Measurements from ENCODE around the gene PHLDB2.

Gene PHLDB2

GRCh38 chr3:111989061-111989678 lies 130.1 kb downstream of the PHLDB2 start:
- DNase-seq (ENCODE audit: low spot score) = peak; percentile 54
- FAIRE-seq = peak; percentile 89

- DNase-seq (ENCODE audit: low spot score) (no peak), FAIRE-seq (no peak)
Observed at GRCh38 chr3:111993038-111993437, 134.0 kb downstream of the PHLDB2 start.

- FAIRE-seq (no peak), DNase-seq (ENCODE audit: low spot score) (no peak)
Observed at GRCh38 chr3:111998636-111999483, 139.8 kb downstream of the PHLDB2 start, which contains the start of gene TAGLN3. TAGLN3 (plus strand) TSS chr3:111998922; CDS start chr3:111999423, 501 bp downstream.

GRCh38 chr3:111999484-112000324 lies 140.6 kb downstream of the PHLDB2 start:
- DNase-seq (ENCODE audit: low spot score) (no peak), FAIRE-seq (no peak)

GRCh38 chr3:112000367-112000771 lies 141.3 kb downstream of the PHLDB2 start:
- DNase-seq (ENCODE audit: low spot score) = no peak
- no peak for FAIRE-seq

GRCh38 chr3:112000966-112001365 lies 141.9 kb downstream of the PHLDB2 start:
- no peak for DNase-seq (ENCODE audit: low spot score)

GRCh38 chr3:112001526-112001925 lies 142.5 kb downstream of the PHLDB2 start:
- FAIRE-seq (no peak), DNase-seq (ENCODE audit: low spot score) (no peak)

More at GRCh38 chr3:112000966-112001365, 141.9 kb downstream of the PHLDB2 start:
- FAIRE-seq = no peak

- DNase-seq (ENCODE audit: low spot score) = peak; percentile 96
- FAIRE-seq = peak; percentile 89
Observed at GRCh38 chr3:112002096-112002971, 143.3 kb downstream of the PHLDB2 start.

GRCh38 chr3:112003321-112004080 lies 144.4 kb downstream of the PHLDB2 start:
- DNase-seq (ENCODE audit: low spot score) (no peak), FAIRE-seq (no peak)

- DNase-seq (ENCODE audit: low spot score) (no peak), FAIRE-seq (no peak)
Observed at GRCh38 chr3:112004187-112004586, 145.1 kb downstream of the PHLDB2 start.

- FAIRE-seq (no peak), DNase-seq (ENCODE audit: low spot score) (no peak)
Observed at GRCh38 chr3:112004669-112005068, 145.6 kb downstream of the PHLDB2 start.

GRCh38 chr3:112005091-112005672 lies 146.1 kb downstream of the PHLDB2 start:
- FAIRE-seq (no peak), DNase-seq (ENCODE audit: low spot score) (peak; percentile 13)

- DNase-seq (ENCODE audit: low spot score) (no peak), FAIRE-seq (no peak)
Observed at GRCh38 chr3:112007633-112008032, 148.6 kb downstream of the PHLDB2 start.

GRCh38 chr3:112009670-112010069 lies 150.6 kb downstream of the PHLDB2 start:
- no peak for DNase-seq (ENCODE audit: low spot score)
- no peak for FAIRE-seq

- DNase-seq (ENCODE audit: low spot score) (no peak), FAIRE-seq (no peak)
Observed at GRCh38 chr3:112010636-112011035, 151.6 kb downstream of the PHLDB2 start.

- FAIRE-seq (peak; percentile 83), DNase-seq (ENCODE audit: low spot score) (peak; percentile 76)
Observed at GRCh38 chr3:112011376-112011940, 152.4 kb downstream of the PHLDB2 start.

GRCh38 chr3:112012205-112012992 lies 153.3 kb downstream of the PHLDB2 start:
- FAIRE-seq (no peak), DNase-seq (ENCODE audit: low spot score) (no peak)

- peak; percentile 69 for FAIRE-seq
- DNase-seq (ENCODE audit: low spot score) = peak; percentile 69
Observed at GRCh38 chr3:112013058-112013783, 154.2 kb downstream of the PHLDB2 start.

Data from RCC 7860 (cell line).